CD8-positive, alpha-beta memory T cell (primary cell): ENCODE measurements around the gene PRSS35. TPM values are rescaled to one million over a fixed set of nuclear protein-coding genes. Genes with fewer than 3 reads are reported as not detected.

ENCODE experiments used
- CTCF ChIA-PET: fragments of 350-600 bp; sonication (Branson Sonifier 250); formaldehyde crosslinking; loops from one replicate; lab custom pipeline; 2021; ENCODE audit warnings: antibody characterized with exemption; lab: Charles Lee
- POLR2A ChIA-PET: fragments of 350-600 bp; sonication (Branson Sonifier 250); formaldehyde crosslinking; loops from one replicate; lab custom pipeline; 2021; ENCODE audit warnings: antibody characterized with exemption; lab: Charles Lee
- DNase-seq, 5 donors: peaks; one replicate each; pipeline versions ENCODE4 v3.0.0 to v3.0.0-alpha.2; 2020 to 2022; ENCODE audit warnings: mixed read lengths in 1 of 5
- H3K27ac ChIP-seq: one replicate; pipeline ENCODE4 v1.7.0; 2013; ENCODE audit warnings: low read depth, mild to moderate bottlenecking, low read length, moderate library complexity
- H3K27me3 ChIP-seq: 2 replicates; pipeline ENCODE4 v1.7.0; 2013; ENCODE audit warnings: low read length, mild to moderate bottlenecking; ENCODE audit not compliant: insufficient read depth, poor library complexity, severe bottlenecking
- H3K36me3 ChIP-seq: 2 replicates; pipeline ENCODE4 v1.7.0; 2013; ENCODE audit warnings: mild to moderate bottlenecking, low read length, moderate library complexity; ENCODE audit not compliant: insufficient read depth
- H3K4me1 ChIP-seq: 2 replicates; pipeline ENCODE4 v1.7.0; 2013; ENCODE audit warnings: mild to moderate bottlenecking, low read length, moderate library complexity; ENCODE audit not compliant: insufficient read depth
- H3K4me3 ChIP-seq: 2 replicates; pipeline ENCODE4 v1.7.0; 2013; ENCODE audit warnings: mild to moderate bottlenecking, low read length
- H3K9me3 ChIP-seq: 2 replicates; pipeline ENCODE4 v1.7.0; 2013; ENCODE audit warnings: mild to moderate bottlenecking, low read length
- H3K27ac Mint-ChIP-seq, 8 donors: one replicate each; pipeline ENCODE4 v1.8.0; 2020 to 2021; ENCODE audit warnings: mixed read lengths in 8 of 8, mild to moderate bottlenecking in 6 of 8, inconsistent platforms in 3 of 8, moderate library complexity in 3 of 8
- H3K27me3 Mint-ChIP-seq, 2 donors: one replicate each; pipeline ENCODE4 v1.8.0; 2020 to 2021; ENCODE audit warnings: mixed read lengths in 2 of 2, mild to moderate bottlenecking in 1 of 2, moderate library complexity in 1 of 2
- H3K36me3 Mint-ChIP-seq, 3 donors: one replicate each; pipeline ENCODE4 v1.8.0; 2020 to 2021; ENCODE audit warnings: mixed read lengths in 3 of 3, inconsistent platforms in 1 of 3, mild to moderate bottlenecking in 1 of 3
- H3K4me1 Mint-ChIP-seq, 3 donors: one replicate each; pipeline ENCODE4 v1.8.0; 2020 to 2021; ENCODE audit warnings: mixed read lengths in 3 of 3, inconsistent platforms in 1 of 3, mild to moderate bottlenecking in 1 of 3
- H3K4me3 Mint-ChIP-seq, 7 donors: one replicate each; pipeline ENCODE4 v1.8.0; 2020 to 2021; ENCODE audit warnings: mixed read lengths in 7 of 7, mild to moderate bottlenecking in 6 of 7, moderate library complexity in 4 of 7, inconsistent platforms in 2 of 7
- H3K9me3 Mint-ChIP-seq, 5 donors: one replicate each; pipeline ENCODE4 v1.8.0; 2020 to 2022; ENCODE audit warnings: mixed read lengths in 5 of 5, mild to moderate bottlenecking in 3 of 5, moderate library complexity in 2 of 5, inconsistent platforms in 1 of 5
- polyA plus RNA-seq: library from polyadenylated mRNA; unstranded; fragments of 300-500 nt; fragmentation: Illumina TruSeq; gene quantifications from one replicate; pipeline ENCODE4 v1.2.3, GENCODE V29; 2021
- total RNA-seq, 2 experiments: library from RNA; stranded (reverse); gene quantifications; one replicate each; pipeline ENCODE4 v1.2.3, GENCODE V29; 2021

Gene PRSS35
- total and polyA plus RNA-seq, 3 experiments from 2014 or later = 6.5 TPM; not detected in 2

- no peaks in the 10 kb centered on the region for H3K36me3 Mint-ChIP-seq
- POLR2A ChIA-PET = no interaction called here
- no peak overlapping the region for H3K27ac Mint-ChIP-seq
Measured at GRCh38 chr6:83490217-83490807, 22.0 kb upstream of the PRSS35 start.

GRCh38 chr6:83505356-83505755 is 7.0 kb upstream of the PRSS35 start:
- H3K4me1 ChIP-seq = no peaks in the 10 kb centered on the region
- Mint-ChIP-seq H3K27me3 (peaks cover 0 to 8% of the 10 kb centered on the region in 2 donors), H3K9me3 (peaks cover 0 to 4% (median 0%) of the 10 kb centered on the region in 5 donors), H3K36me3 (peaks cover 0 to 3% (median 0%) of the 10 kb centered on the region in 3 donors), H3K4me3 (no peak overlapping the region), H3K4me1 (no peaks in the 10 kb centered on the region), H3K27ac (no peak overlapping the region)
- no peaks in the 10 kb centered on the region for H3K9me3 ChIP-seq
- H3K36me3 ChIP-seq = no peaks in the 10 kb centered on the region
- no peak overlapping the region for H3K4me3 ChIP-seq
- no peak for DNase-seq
- ChIA-PET POLR2A (no interaction called here), CTCF (no interaction called here)
- no peaks in the 10 kb centered on the region for H3K27me3 ChIP-seq
- no peak overlapping the region for H3K27ac ChIP-seq

More at GRCh38 chr6:83490217-83490807, 22.0 kb upstream of the PRSS35 start:
- CTCF ChIA-PET = no interaction called here
- H3K9me3 ChIP-seq = no peaks in the 10 kb centered on the region
- no peak overlapping the region for H3K27ac ChIP-seq
- Mint-ChIP-seq H3K27me3 (peaks cover 2 to 9% of the 10 kb centered on the region in 2 donors), H3K4me3 (no peak overlapping the region), H3K9me3 (peaks cover 0 to 1% (median 0%) of the 10 kb centered on the region in 5 donors), H3K4me1 (peaks cover 0 to 9% (median 5%) of the 10 kb centered on the region in 3 donors)
- no peaks in the 10 kb centered on the region for H3K27me3 ChIP-seq
- H3K36me3 ChIP-seq = no peaks in the 10 kb centered on the region
- no peaks in the 10 kb centered on the region for H3K4me1 ChIP-seq
- no peak overlapping the region for H3K4me3 ChIP-seq
- no peak for DNase-seq

GRCh38 chr6:83509441-83509840 is 2.9 kb upstream of the PRSS35 start:
- Histone ChIP-seq H3K27me3 (no peaks in the 10 kb centered on the region), H3K4me3 (no peak overlapping the region), H3K36me3 (no peaks in the 10 kb centered on the region), H3K27ac (no peak overlapping the region), H3K9me3 (no peaks in the 10 kb centered on the region), H3K4me1 (no peaks in the 10 kb centered on the region)
- no peak overlapping the region for H3K4me3 Mint-ChIP-seq
- H3K27me3 Mint-ChIP-seq = peaks cover 4 to 32% of the 10 kb centered on the region in 2 donors
- no peak for DNase-seq
- H3K4me1 Mint-ChIP-seq = peaks cover 7 to 16% (median 12%) of the 10 kb centered on the region in 3 donors
- H3K36me3 Mint-ChIP-seq = peaks cover 0 to 3% (median 0%) of the 10 kb centered on the region in 3 donors
- H3K9me3 Mint-ChIP-seq = no peaks in the 10 kb centered on the region
- no peak overlapping the region for H3K27ac Mint-ChIP-seq
- POLR2A ChIA-PET = no interaction called here
- CTCF ChIA-PET = no interaction called here

GRCh38 chr6:83510791-83511190 is 1.5 kb upstream of the PRSS35 start:
- Mint-ChIP-seq H3K9me3 (no peaks in the 10 kb centered on the region), H3K4me3 (no peak overlapping the region), H3K36me3 (peaks cover 0 to 3% (median 0%) of the 10 kb centered on the region in 3 donors), H3K27ac (peak overlapping the region in 1 of 8 donors; percentile 76), H3K4me1 (peaks cover 7 to 16% (median 12%) of the 10 kb centered on the region in 3 donors), H3K27me3 (peaks cover 4 to 39% of the 10 kb centered on the region in 2 donors)
- H3K9me3 ChIP-seq = no peaks in the 10 kb centered on the region
- H3K4me1 ChIP-seq = no peaks in the 10 kb centered on the region
- ChIA-PET POLR2A (no interaction called here), CTCF (interaction anchor here (0.8 to 1.3 kb wide), 2 partner anchors 23 to 286 kb away, joined by 3 read pairs; no protein-coding TSS in a partner anchor)
- DNase-seq = no peak
- H3K27ac ChIP-seq = no peak overlapping the region
- no peaks in the 10 kb centered on the region for H3K36me3 ChIP-seq
- no peak overlapping the region for H3K4me3 ChIP-seq
- H3K27me3 ChIP-seq = no peaks in the 10 kb centered on the region

- Mint-ChIP-seq H3K27me3 (peaks cover 4 to 42% of the 10 kb centered on the region in 2 donors), H3K27ac (peak overlapping the region in 2 of 8 donors; percentile 17 to 89), H3K4me1 (peaks cover 7 to 16% (median 12%) of the 10 kb centered on the region in 3 donors), H3K9me3 (no peaks in the 10 kb centered on the region), H3K4me3 (peak overlapping the region in 4 of 7 donors; percentile 74 to 92 (median 79)), H3K36me3 (peaks cover 0 to 3% (median 0%) of the 10 kb centered on the region in 3 donors)
- Histone ChIP-seq H3K36me3 (no peaks in the 10 kb centered on the region), H3K27ac (no peak overlapping the region), H3K4me1 (no peaks in the 10 kb centered on the region), H3K9me3 (no peaks in the 10 kb centered on the region), H3K4me3 (no peak overlapping the region), H3K27me3 (no peaks in the 10 kb centered on the region)
- POLR2A ChIA-PET = no interaction called here
- CTCF ChIA-PET = interaction anchor here (0.8 to 1.8 kb wide), 3 partner anchors 23 to 444 kb away, joined by 3 to 4 read pairs (median 3); partner anchors contain the start of gene DOP1A
- no peak for DNase-seq
Measured at GRCh38 chr6:83511266-83511665, 1.1 kb upstream of the PRSS35 start.

- ChIA-PET POLR2A (no interaction called here), CTCF (interaction anchor here (0.6 to 1.7 kb wide), 5 partner anchors 11 to 1243 kb away, joined by 3 to 4 read pairs (median 3); partner anchors contain the start of gene DOP1A)
- Histone ChIP-seq H3K27ac (no peak overlapping the region), H3K4me1 (no peaks in the 10 kb centered on the region), H3K36me3 (no peaks in the 10 kb centered on the region), H3K9me3 (no peaks in the 10 kb centered on the region), H3K27me3 (no peaks in the 10 kb centered on the region), H3K4me3 (no peak overlapping the region)
- Mint-ChIP-seq H3K36me3 (no peaks in the 10 kb centered on the region), H3K4me1 (peaks cover 7 to 16% (median 12%) of the 10 kb centered on the region in 3 donors), H3K9me3 (no peaks in the 10 kb centered on the region), H3K27ac (peak overlapping the region in 2 of 8 donors; percentile 44 to 46), H3K27me3 (peaks cover 4 to 45% of the 10 kb centered on the region in 2 donors), H3K4me3 (peak overlapping the region in 3 of 7 donors; percentile 45 to 92 (median 84))
- no peak for DNase-seq
Measured at GRCh38 chr6:83514466-83514865, 2.1 kb downstream of the PRSS35 start.

- H3K27me3 Mint-ChIP-seq = peaks cover 4 to 45% of the 10 kb centered on the region in 2 donors
- H3K36me3 Mint-ChIP-seq = no peaks in the 10 kb centered on the region
- peak in 3 of 5 donors; percentile 3 to 19 (median 10) for DNase-seq
Measured at GRCh38 chr6:83514866-83515466, 2.6 kb downstream of the PRSS35 start.

GRCh38 chr6:83517500-83517899 is 5.2 kb downstream of the PRSS35 start:
- CTCF ChIA-PET = no interaction called here
- peaks cover 0 to 6% (median 5%) of the 10 kb centered on the region in 3 donors for H3K4me1 Mint-ChIP-seq

More at GRCh38 chr6:83514866-83515466, 2.6 kb downstream of the PRSS35 start:
- H3K4me1 Mint-ChIP-seq = peaks cover 7 to 16% (median 12%) of the 10 kb centered on the region in 3 donors
- no peaks in the 10 kb centered on the region for H3K27me3 ChIP-seq
- H3K9me3 Mint-ChIP-seq = no peaks in the 10 kb centered on the region
- POLR2A ChIA-PET = no interaction called here
- CTCF ChIA-PET = interaction anchor here (0.6 to 1.7 kb wide), 4 partner anchors 12 to 1244 kb away, joined by 3 to 4 read pairs (median 3); no protein-coding TSS in a partner anchor
- H3K4me1 ChIP-seq = no peaks in the 10 kb centered on the region
- peak overlapping the region in 4 of 7 donors; percentile 26 to 92 (median 66) for H3K4me3 Mint-ChIP-seq
- H3K36me3 ChIP-seq = no peaks in the 10 kb centered on the region
- H3K27ac ChIP-seq = no peak overlapping the region
- peak overlapping the region in 1 of 8 donors; percentile 46 for H3K27ac Mint-ChIP-seq
- no peak overlapping the region for H3K4me3 ChIP-seq
- H3K9me3 ChIP-seq = no peaks in the 10 kb centered on the region

More at GRCh38 chr6:83517500-83517899, 5.2 kb downstream of the PRSS35 start:
- POLR2A ChIA-PET = no interaction called here
- H3K9me3 ChIP-seq = no peaks in the 10 kb centered on the region
- H3K27me3 Mint-ChIP-seq = peaks cover 0 to 34% of the 10 kb centered on the region in 2 donors
- H3K4me1 ChIP-seq = no peaks in the 10 kb centered on the region
- DNase-seq = no peak
- H3K27ac Mint-ChIP-seq = no peak overlapping the region
- H3K9me3 Mint-ChIP-seq = no peaks in the 10 kb centered on the region
- no peak overlapping the region for H3K4me3 ChIP-seq
- no peak overlapping the region for H3K4me3 Mint-ChIP-seq
- H3K36me3 Mint-ChIP-seq = no peaks in the 10 kb centered on the region
- no peak overlapping the region for H3K27ac ChIP-seq
- H3K36me3 ChIP-seq = no peaks in the 10 kb centered on the region
- no peaks in the 10 kb centered on the region for H3K27me3 ChIP-seq
